HG02938 (cell line): ENCODE results near the gene TNFAIP8L1.

Experiments
- ATAC-seq: cut with Tn5 transposase; IDR thresholded peaks from one replicate; pipeline ENCODE4 v1.9.1; 2021; ENCODE audit warnings: mild to moderate bottlenecking, moderate library complexity; ENCODE audit not compliant: unreplicated experiment

Gene TNFAIP8L1

GRCh38 chr19:4647676-4648644 lies 8.6 kb downstream of the TNFAIP8L1 start:
- ATAC-seq, result no peak

GRCh38 chr19:4649392-4650047 lies 10.2 kb downstream of the TNFAIP8L1 start:
- ATAC-seq, result no peak

- ATAC-seq, result no peak
These were observed 10.8 kb downstream of the TNFAIP8L1 start for GRCh38 chr19:4650159-4650558.

GRCh38 chr19:4652075-4652474 lies 12.8 kb downstream of the TNFAIP8L1 start:
- no peak for ATAC-seq

GRCh38 chr19:4653793-4654436 lies 14.6 kb downstream of the TNFAIP8L1 start:
- no peak for ATAC-seq

- ATAC-seq, result no peak
These were observed 15.4 kb downstream of the TNFAIP8L1 start for GRCh38 chr19:4654437-4655361.

GRCh38 chr19:4656102-4656501 lies 16.8 kb downstream of the TNFAIP8L1 start:
- ATAC-seq, result no peak

- no peak for ATAC-seq
These were observed 17.9 kb downstream of the TNFAIP8L1 start for GRCh38 chr19:4657262-4657661.

- ATAC-seq, result no peak
These were observed 18.5 kb downstream of the TNFAIP8L1 start for GRCh38 chr19:4657835-4658234.

GRCh38 chr19:4660181-4660791 lies 21.0 kb downstream of the TNFAIP8L1 start:
- no peak for ATAC-seq

- no peak for ATAC-seq
These were observed 21.7 kb downstream of the TNFAIP8L1 start for GRCh38 chr19:4660993-4661392.

GRCh38 chr19:4662020-4662695 lies 22.8 kb downstream of the TNFAIP8L1 start:
- no peak for ATAC-seq

- no peak for ATAC-seq
These were observed 23.5 kb downstream of the TNFAIP8L1 start for GRCh38 chr19:4662812-4663211.

- ATAC-seq, result no peak
These were observed 25.3 kb downstream of the TNFAIP8L1 start for GRCh38 chr19:4664642-4665041.

- no peak for ATAC-seq
These were observed 30.6 kb downstream of the TNFAIP8L1 start, which contains the start of gene MYDGF for GRCh38 chr19:4669723-4670480. MYDGF (minus strand) TSS chr19:4670342; CDS start chr19:4670334, 8 bp downstream.

- no peak for ATAC-seq
These were observed 32.0 kb downstream of the TNFAIP8L1 start for GRCh38 chr19:4671185-4671851.

- no peak for ATAC-seq
These were observed 33.9 kb downstream of the TNFAIP8L1 start for GRCh38 chr19:4673216-4673615.

GRCh38 chr19:4673726-4674125 lies 34.4 kb downstream of the TNFAIP8L1 start:
- no peak for ATAC-seq
